CD4-positive, alpha-beta T cell (primary cell): ENCODE results near the gene HPCAL1. TPM values are rescaled to one million over a fixed set of nuclear protein-coding genes. Genes with fewer than 3 reads are reported as not detected.

ENCODE experiments used
- ATAC-seq: fragments of 200-7000 bp; cut with Tn5 transposase; one replicate; pipeline ENCODE4 v1.10.0; 2022; ENCODE audit warnings: mild to moderate bottlenecking; ENCODE audit not compliant: poor library complexity
- CTCF ChIA-PET: fragments of 350-600 bp; sonication (Branson Sonifier 250); formaldehyde crosslinking; loops from one replicate; lab custom pipeline; 2021; ENCODE audit warnings: antibody characterized with exemption, inconsistent platforms; lab: Charles Lee
- POLR2A ChIA-PET: fragments of 350-600 bp; sonication (Branson Sonifier 250); formaldehyde crosslinking; loops from one replicate; lab custom pipeline; 2021; ENCODE audit warnings: antibody characterized with exemption, inconsistent platforms; lab: Charles Lee
- DNase-seq, 14 experiments: peaks; one replicate each; pipeline ENCODE4 v3.0.0-alpha.2; 2013 to 2020; ENCODE audit warnings: mixed read lengths in 2 of 14
- H3K27ac ChIP-seq, 2 donors: one replicate each; pipeline versions ENCODE4 v1.5.1 to v1.7.0; 2013; ENCODE audit warnings: low read length in 2 of 2, low read depth in 1 of 2, mild to moderate bottlenecking in 1 of 2
- H3K27me3 ChIP-seq, 2 experiments: 1 replicate in 1 of 2; 2 replicates in 1 of 2; pipeline versions ENCODE4 v1.6.1 to v1.7.0; 2013; ENCODE audit warnings: low read length in 2 of 2, control low read depth in 1 of 2, mild to moderate bottlenecking in 1 of 2, moderate library complexity in 1 of 2; ENCODE audit not compliant: insufficient read depth in 2 of 2, control insufficient read depth in 1 of 2
- H3K36me3 ChIP-seq: one replicate; pipeline ENCODE4 v1.6.1; 2013; ENCODE audit warnings: low read length, control low read depth; ENCODE audit not compliant: insufficient read depth
- H3K4me1 ChIP-seq: one replicate; pipeline ENCODE4 v1.6.1; 2013; ENCODE audit warnings: low read length, control low read depth; ENCODE audit not compliant: insufficient read depth
- H3K4me3 ChIP-seq: one replicate; pipeline ENCODE4 v1.5.1; 2013; ENCODE audit warnings: mild to moderate bottlenecking, low read length, moderate library complexity
- H3K9me3 ChIP-seq, 2 experiments: 1 replicate in 1 of 2; 2 replicates in 1 of 2; pipeline versions ENCODE4 v1.6.1 to v1.7.0; 2013; ENCODE audit warnings: low read length in 2 of 2, mild to moderate bottlenecking in 2 of 2, control low read depth in 1 of 2, moderate library complexity in 1 of 2; ENCODE audit not compliant: control insufficient read depth in 1 of 2, insufficient read depth in 1 of 2
- H3K27ac Mint-ChIP-seq: one replicate; pipeline ENCODE4 v1.8.0; 2020; ENCODE audit warnings: mixed read lengths
- H3K27me3 Mint-ChIP-seq: one replicate; pipeline ENCODE4 v1.8.0; 2021; ENCODE audit warnings: mixed read lengths
- H3K36me3 Mint-ChIP-seq: one replicate; pipeline ENCODE4 v1.8.0; 2021; ENCODE audit warnings: low read depth, mixed read lengths
- H3K4me1 Mint-ChIP-seq: one replicate; pipeline ENCODE4 v1.8.0; 2021; ENCODE audit warnings: low read depth, mixed read lengths
- H3K4me3 Mint-ChIP-seq: one replicate; pipeline ENCODE4 v1.8.0; 2020; ENCODE audit warnings: mild to moderate bottlenecking, mixed read lengths
- H3K9me3 Mint-ChIP-seq: one replicate; pipeline ENCODE4 v1.8.0; 2020; ENCODE audit warnings: mixed read lengths
- CTCF ChIP-seq: fragments of 200-600 bp; IDR thresholded peaks from one replicate; pipeline ENCODE4 v1.8.0; 2022; ENCODE audit warnings: antibody characterized with exemption, mild to moderate bottlenecking
- intact Hi-C, 2 experiments: fragments of 100-400 bp; cut with DNase I in 1 of 2; cut with micrococcal nuclease in 1 of 2; formaldehyde crosslinking; loops; one replicate each; pipeline versions ENCODE4 v1.15.1 to v1.9.0; 2023 to 2025; cut with DNase I, micrococcal nuclease
- polyA plus RNA-seq, 2 donors: library from polyadenylated mRNA; unstranded; fragments of 120-200 nt; gene quantifications; one replicate each; pipeline ENCODE4 v1.2.1, GENCODE V29; 2013
- total RNA-seq, 174 experiments: library from RNA in 2 of 174; stranded (reverse) in 2 of 174; gene quantifications; one replicate each; pipeline ENCODE4 v1.2.3 and lab custom pipeline; 2021 to 2026

HPCAL1 gene
- total RNA-seq (10 to 100 TPM; 24.9 to 27.9 TPM), total RNA-seq (lab: John Stamatoyannopoulos, UW) (26.7 to 145 (median 66.6) reads per million in 172 experiments)
- polyA plus RNA-seq (2013, experiment 1 of 2), result 60.9 TPM
- polyA plus RNA-seq (2013, experiment 2 of 2), result 64.5 TPM

GRCh38 chr2:10302479-10303180, at the start of gene HPCAL1:
TSS of gene HPCAL1 (plus strand) at chr2:10302904. CDS start at chr2:10419758, 116,854 bp downstream.
- DNase-seq (peak; percentile 60 to 91 (median 80)), ATAC-seq (peak; percentile 62)
- H3K36me3 Mint-ChIP-seq, result peaks cover 14% of the 10 kb centered on the region
- Histone ChIP-seq H3K36me3 (no peaks in the 10 kb centered on the region), H3K4me1 (peaks cover 65% of the 10 kb centered on the region), H3K27ac (peak within 1 kb of the TSS; percentile 42 to 70), H3K27me3 (no peaks in the 10 kb centered on the region), H3K4me3 (peak within 1 kb of the TSS; percentile 92), H3K9me3 (no peaks in the 10 kb centered on the region)
- ChIA-PET POLR2A (interaction anchor here (1.1 to 11.5 kb wide), 10 partner anchors 9 to 747 kb away, joined by 3 to 230 read pairs (median 12); partner anchors contain the start of genes ADAM17, KLF11 and ODC1), CTCF (interaction anchor here (1.1 to 6.4 kb wide), 5 partner anchors 11 to 178 kb away, joined by 3 to 70 read pairs (median 10); no protein-coding TSS in a partner anchor)
- peak within 1 kb of the TSS; percentile 98 for H3K4me3 Mint-ChIP-seq
- peaks cover 76% of the 10 kb centered on the region for H3K4me1 Mint-ChIP-seq
- TF ChIP-seq CTCF, result peak; percentile 76
- intact Hi-C loops, result loop anchor here (1.0 to 10.0 kb wide), 6 partner anchors 32 to 1468 kb away; partner anchors contain the start of genes KIDINS220 (in 1 of the 2), ODC1 (in 1 of the 2) and RRM2 (in 1 of the 2)
- no peaks in the 10 kb centered on the region for H3K27me3 Mint-ChIP-seq
- H3K9me3 Mint-ChIP-seq, result no peaks in the 10 kb centered on the region
- peak within 1 kb of the TSS; percentile 84 for H3K27ac Mint-ChIP-seq

- ChIA-PET POLR2A (no interaction called here), CTCF (no interaction called here)
- Histone ChIP-seq H3K27ac (no peak overlapping the region), H3K4me1 (no peaks in the 10 kb centered on the region), H3K27me3 (peaks cover 0 to 2% of the 10 kb centered on the region in 2 experiments), H3K9me3 (peaks cover 0 to 14% of the 10 kb centered on the region in 2 experiments), H3K36me3 (no peaks in the 10 kb centered on the region), H3K4me3 (no peak overlapping the region)
- ATAC-seq (no peak), DNase-seq (no peak)
- Mint-ChIP-seq H3K27me3 (no peaks in the 10 kb centered on the region), H3K36me3 (no peaks in the 10 kb centered on the region), H3K27ac (no peak overlapping the region), H3K9me3 (peaks cover 5% of the 10 kb centered on the region), H3K4me1 (no peaks in the 10 kb centered on the region), H3K4me3 (no peak overlapping the region)
- intact Hi-C loops, result no loop called here
- TF ChIP-seq CTCF, result no peak
These were observed 48.9 kb upstream of the HPCAL1 start for GRCh38 chr2:10253596-10254372.

GRCh38 chr2:10254373-10255188, 48.1 kb upstream of the HPCAL1 start:
- H3K36me3 ChIP-seq, result no peaks in the 10 kb centered on the region
- H3K4me1 ChIP-seq, result no peaks in the 10 kb centered on the region
- Mint-ChIP-seq H3K4me1 (no peaks in the 10 kb centered on the region), H3K27ac (no peak overlapping the region), H3K9me3 (peaks cover 3% of the 10 kb centered on the region), H3K27me3 (no peaks in the 10 kb centered on the region), H3K4me3 (no peak overlapping the region), H3K36me3 (no peaks in the 10 kb centered on the region)
- H3K27me3 ChIP-seq, result peaks cover 0 to 2% of the 10 kb centered on the region in 2 experiments
- no peak overlapping the region for H3K27ac ChIP-seq
- ATAC-seq (no peak), DNase-seq (no peak)
- TF ChIP-seq CTCF, result no peak
- intact Hi-C loops, result no loop called here
- no peak overlapping the region for H3K4me3 ChIP-seq
- POLR2A ChIA-PET, result no interaction called here
- CTCF ChIA-PET, result no interaction called here
- peaks cover 0 to 11% of the 10 kb centered on the region in 2 experiments for H3K9me3 ChIP-seq
